DMS114 treated with DMSO at 0.1 percent for 48 hours (cell line): ENCODE data around the gene CFAP58.

Source experiments
- DNase-seq: peaks from one replicate; lab custom pipeline; 2025; ENCODE audit not compliant: unreplicated experiment; lab: John Stamatoyannopoulos, UW

The CFAP58 gene, protein sequence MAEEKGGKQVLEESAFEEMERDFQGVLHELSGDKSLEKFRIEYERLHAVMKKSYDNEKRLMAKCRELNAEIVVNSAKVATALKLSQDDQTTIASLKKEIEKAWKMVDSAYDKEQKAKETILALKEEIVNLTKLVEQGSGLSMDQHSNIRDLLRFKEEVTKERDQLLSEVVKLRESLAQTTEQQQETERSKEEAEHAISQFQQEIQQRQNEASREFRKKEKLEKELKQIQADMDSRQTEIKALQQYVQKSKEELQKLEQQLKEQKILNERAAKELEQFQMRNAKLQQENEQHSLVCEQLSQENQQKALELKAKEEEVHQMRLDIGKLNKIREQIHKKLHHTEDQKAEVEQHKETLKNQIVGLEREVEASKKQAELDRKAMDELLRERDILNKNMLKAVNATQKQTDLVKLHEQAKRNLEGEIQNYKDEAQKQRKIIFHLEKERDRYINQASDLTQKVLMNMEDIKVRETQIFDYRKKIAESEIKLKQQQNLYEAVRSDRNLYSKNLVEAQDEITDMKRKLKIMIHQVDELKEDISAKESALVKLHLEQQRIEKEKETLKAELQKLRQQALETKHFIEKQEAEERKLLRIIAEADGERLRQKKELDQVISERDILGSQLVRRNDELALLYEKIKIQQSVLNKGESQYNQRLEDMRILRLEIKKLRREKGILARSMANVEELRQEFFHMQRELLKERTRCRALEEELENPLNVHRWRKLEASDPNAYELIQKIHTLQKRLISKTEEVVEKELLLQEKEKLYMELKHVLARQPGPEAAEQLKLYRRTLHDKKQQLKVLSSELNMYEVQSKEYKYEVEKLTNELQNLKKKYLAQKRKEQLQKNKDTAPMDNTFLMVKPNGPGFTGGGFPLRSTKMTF

DNA sequence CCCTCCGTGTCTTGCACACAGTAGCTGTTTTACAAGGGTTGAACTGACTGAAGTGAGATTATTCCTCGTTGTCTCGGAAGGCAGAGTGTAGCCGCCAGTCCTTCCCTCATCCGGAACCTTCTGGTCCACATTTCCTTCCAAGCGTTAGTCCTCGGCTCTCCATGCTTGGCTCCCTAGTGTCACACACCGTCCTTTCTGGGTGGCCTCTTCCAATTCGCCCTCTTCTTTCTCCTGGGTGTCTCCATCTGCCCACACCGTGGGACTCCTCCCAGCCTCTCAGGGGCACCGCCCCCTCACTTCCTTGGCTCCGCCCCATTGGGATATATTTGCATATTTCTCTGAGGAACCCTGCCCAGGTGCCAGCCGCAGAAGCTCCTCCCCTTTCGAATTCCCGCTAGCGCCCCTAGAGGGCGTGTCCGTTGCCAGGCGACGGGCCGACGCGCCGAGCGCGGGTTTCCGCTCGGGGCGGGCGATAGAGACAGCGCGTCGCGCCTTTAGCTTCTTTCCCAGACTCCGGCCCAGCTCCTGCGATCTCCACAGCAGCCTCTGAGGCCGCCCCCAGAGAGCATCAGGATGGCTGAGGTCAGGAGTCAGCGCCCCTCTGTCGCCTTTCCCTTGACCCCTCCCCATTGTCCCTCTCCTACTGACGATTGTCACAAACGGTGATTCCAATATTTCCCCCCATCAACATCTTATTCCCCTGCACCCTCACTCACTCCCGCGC, at the start of gene CFAP58:
TSS of gene CFAP58 (plus strand) at position 509 of the 724 bp plus-strand sequence. CDS start at position 574, 65 bp downstream.
- DNase-seq = peak; percentile 88

DNA sequence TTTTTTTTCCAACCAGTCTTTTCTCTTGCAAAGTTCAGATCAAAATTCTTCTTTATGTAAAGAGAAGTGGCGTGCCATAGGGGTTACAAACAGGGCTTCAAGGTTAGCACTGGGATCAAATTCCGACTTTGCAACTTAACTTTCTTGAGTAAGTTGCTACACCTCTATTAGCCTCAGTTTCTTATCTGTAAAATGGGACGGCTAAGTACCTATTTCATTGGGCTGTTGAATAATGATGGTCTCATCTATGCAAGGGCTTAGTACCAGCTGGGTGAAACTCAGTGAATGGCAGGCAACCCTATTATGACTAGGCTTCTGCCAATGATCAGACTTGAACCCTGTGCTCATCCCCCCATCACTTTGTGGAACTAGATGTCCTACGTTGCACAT, 49.3 kb upstream of the CFAP58 start:
- no peak for DNase-seq

DNA sequence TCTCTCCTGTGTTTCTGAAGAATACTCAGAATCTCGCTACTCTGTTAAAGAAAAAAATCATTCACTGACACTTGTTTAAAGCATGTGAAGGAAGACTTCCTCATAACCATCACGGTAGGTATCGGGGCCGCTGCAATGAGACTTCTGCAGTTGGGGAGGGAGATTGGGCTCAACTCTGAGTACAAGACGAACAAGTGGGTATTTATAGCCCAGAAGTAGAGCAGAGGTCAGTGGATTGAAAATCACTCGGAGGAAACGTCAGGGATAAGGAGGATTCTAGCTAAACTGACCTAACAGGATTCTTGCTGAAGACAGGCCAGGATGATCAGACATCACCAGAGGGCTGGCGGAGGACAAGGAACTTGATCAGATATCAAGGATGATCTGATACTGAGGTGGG, 48.7 kb upstream of the CFAP58 start:
- no peak for DNase-seq

DNA sequence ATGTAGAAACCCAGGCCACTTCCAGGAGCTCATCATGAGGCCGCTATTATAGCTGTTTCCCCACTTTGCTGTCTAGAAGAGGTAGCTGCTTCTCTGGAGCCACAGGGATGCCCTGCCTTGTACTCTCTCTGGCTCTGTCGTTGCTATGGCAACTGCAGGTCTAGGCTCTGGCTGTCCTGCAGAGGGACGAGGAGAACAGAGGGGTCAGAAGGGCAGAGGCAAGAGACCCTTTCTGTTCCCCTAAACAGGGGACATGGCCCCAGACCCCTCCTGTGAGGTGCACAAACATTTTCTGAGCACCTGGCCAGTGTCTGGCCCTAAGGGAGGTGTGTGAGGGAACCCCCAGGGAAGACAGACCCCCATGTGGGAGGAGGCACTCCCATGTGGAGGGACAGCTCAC, 46.7 kb upstream of the CFAP58 start:
- DNase-seq = no peak

DNA sequence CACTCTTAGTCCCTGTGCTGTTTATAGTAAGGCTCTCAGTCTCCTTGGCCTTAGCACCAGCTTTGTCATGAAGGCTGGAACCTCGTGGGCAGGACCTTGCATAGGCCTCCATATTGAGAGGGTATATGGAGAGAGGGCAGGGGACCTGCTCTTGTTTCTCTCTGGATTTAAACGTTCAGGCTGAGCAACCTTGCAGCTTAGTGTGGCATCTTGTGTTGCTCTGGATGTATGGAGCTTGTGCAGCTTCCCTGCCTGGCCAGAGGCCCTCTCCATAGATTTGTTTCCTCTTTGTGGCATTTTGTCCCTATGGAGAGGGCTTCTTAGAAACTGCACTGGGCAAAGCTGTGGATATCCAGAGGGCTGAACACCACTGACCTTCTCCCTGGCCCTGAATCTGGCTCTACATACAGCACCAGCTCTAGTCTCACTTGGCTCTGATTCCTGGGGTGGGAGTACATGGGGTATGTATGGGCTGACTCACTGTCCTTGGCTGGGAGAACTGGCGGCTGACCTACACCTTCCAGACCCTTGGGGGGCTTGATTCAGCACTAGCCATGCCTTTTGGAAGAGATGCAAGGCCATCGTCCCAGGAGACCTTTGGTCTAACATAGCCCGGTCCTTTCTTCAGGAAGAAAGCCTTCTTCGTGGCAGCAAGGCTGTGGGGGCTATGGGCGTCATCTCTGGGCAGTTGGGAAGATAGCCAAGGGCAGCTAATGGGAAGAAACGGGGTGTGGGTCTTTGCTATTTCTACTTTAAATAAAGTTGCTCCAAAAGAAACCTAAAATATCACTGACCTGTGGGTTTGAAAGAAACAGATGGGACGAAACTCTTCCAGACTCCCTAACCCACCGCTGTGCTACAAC, 45.8 kb upstream of the CFAP58 start:
- DNase-seq = no peak

DNA sequence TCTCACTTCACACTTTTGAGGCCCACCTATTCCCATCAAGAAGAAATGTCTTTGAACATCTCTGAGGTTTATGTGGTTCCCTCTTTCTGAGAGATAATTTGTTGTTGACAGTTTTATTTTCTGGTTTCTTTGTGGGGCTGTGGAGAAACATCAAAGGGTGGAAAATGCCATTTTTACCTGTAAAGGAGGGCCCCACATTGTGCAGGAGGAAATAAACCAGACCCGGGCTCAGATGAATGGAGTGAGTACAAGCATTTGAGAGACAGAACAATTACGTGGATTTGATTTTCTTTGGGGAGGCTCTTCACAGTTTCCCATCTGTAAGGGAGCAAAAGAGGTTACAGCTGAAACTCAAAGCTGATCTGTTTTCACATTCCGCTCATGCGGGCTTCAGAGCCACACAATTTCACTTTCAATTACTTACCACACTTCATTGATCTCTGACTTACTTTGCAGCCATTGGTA, 45.2 kb upstream of the CFAP58 start:
- DNase-seq = no peak

DNA sequence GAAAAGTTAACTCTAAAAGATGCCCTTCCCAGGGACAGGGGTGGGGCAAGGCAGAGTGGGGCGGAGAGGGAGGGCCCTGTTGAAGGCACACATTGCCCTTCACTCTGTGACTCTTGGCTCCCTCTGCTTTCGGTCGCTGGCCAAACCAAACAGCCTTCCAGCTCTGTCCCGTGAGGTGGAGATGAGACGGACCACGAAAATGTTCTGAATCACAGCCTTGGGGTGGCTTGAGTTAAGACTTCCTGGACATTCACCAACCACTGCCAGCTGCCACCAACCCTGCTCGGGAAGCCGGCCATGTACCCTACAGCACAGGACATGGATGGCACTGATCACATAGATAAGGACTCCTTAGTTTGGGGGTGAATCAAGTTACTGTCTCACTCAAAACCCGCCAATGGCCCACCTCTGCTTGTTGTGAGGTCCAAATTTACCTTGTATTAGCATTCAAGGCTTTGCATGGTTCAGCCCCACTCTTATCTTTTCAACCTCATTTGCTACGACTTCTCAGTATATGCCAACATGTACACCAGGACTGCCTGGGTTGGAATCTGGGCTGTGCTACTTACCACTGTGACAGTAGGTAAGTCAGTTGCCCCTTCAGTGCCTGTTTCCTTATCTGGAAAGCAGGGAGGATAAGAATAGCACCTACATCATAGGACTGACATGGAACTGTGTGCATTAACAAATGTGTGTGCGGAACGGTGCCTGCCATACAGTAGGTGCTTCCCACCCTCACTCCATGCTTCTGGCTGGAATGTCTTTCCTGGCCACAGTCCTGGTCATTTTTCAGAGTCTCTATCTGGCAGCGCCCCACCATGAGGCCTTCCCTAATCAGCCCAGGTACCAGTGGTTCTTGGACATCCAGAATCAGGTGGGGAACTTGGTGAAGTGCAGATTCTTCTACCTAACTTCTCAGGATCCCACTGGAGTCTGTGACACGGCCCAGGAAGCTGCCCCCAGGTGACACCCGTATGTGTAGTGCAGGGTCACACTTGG, 43.4 kb upstream of the CFAP58 start:
- no peak for DNase-seq

DNA sequence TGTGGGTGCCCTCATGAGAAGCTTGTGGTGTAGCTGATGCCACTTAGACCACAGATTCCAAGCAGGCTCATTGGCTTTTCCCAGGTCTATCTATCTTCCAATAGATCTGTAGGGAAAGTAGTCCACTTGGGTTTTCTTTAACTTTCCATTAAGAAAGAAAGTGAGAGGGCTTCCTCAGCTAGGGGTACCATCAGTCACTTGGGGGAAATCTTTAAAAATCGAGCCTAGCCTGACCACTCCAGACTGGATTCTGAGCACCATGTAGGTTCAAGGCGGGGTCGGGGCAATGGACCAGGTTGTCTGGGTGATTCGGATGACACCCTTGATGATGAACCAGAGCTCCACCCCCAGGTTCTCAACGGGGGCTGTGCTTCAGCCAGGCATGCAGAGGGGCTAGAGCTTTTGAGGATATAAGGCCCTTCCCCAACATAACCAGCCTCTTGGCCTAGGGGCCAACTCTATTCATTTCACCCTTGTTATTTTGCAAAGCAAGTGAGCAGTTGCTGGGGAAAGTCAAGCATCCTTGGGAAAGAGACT, 42.4 kb upstream of the CFAP58 start:
- DNase-seq = no peak

DNA sequence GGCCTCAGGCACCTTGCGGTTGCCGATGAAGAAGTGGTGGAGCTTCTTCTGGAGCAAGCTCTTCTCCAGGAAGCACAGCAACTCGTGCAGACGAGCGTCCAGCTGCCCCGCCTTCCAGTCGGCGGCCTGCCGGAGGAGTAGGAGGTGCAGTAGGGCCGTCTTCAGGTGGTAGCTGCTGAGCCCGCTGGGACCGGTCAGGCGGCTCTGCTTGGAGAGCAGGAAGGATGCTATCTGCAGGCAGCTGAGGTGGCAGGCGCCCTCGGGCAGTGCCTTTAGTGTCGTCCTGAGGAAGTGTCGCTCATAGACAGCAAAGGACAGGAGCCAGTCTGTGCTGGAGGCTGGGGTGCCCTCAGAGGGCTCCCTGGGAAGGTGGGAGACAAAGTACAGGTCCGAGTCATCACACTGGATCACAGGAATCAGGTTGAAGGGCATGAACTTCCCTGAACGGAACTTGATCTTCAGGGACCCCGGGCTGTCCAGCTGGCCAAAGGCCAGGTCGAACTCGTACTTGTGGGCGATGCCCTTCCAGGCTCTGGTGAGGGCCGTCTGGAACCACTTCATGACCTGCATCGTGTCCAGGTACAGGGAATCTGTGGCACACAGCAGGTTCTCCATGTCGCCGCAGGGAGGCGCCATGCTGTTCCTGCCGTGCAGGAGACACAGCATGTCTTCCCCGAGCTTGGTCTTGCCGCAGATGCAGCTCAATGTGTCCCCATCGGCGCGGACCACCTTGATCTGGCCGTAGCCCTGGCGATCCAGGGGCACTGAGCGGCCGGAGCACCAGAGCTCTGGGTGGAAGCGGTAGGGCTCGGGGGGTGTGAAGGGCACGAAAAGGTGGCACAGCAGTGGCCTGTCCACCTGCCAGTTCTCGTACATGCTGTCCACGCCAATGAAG, 38.8 kb upstream of the CFAP58 start:
- DNase-seq = no peak

DNA sequence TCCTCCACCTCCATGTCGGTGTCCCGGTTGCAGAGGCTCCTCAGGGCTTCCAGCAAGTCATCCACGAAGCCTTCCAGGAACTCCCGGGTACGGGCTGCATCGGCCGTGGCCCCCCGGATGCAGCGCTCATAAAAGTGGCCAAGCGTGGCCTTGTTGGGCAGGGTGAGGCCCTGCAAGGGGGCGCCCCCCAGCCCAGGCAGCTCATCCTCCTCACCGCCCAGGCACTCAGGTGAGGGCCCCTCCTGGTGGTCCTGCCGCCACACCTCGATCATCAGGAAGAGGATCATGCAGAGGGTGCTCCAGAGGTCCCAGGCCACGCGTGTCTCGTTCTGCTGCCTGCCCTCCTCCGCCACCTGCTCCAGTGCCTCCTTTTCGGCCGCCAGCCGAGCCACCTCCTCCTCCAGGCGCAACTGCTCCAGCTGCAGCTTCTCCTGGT, 38.1 kb upstream of the CFAP58 start:
- DNase-seq = no peak

DNA sequence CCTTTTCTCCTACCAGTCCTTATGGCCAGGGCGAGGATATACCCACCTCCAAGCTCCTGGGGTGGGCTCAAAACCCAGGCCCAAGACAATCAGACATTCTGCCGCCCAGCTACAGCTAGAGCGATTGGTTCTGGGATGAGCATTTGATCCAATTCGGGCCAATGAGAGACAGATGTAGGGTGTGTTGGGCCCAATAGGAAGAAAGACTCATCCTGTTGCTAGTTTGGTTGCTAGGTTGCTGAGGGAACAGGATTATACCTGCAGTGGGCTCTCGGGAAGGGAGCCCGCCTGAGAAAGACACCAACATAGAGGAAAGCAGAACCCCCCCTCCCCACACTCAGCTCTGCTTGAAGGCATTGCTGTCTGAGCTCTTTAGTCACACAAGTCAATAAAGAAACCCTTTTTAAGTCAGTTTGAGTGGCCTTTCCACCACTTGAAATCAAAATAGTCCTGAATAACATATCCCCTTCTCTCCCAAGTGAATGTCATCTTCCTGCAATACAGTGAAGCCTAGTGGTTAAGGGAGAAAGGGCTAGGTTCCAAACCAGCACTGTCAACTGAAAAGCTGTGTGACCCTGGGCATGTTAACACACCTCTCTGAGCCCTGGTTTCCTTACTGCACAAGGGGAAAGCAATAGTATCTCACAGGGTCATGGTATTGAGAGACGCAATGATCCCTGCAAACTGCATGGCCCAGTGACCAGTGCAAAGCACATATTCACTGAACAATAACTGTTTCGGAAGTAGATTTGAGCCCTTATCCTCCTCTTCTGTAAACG, 37.1 kb upstream of the CFAP58 start:
- no peak for DNase-seq

DNA sequence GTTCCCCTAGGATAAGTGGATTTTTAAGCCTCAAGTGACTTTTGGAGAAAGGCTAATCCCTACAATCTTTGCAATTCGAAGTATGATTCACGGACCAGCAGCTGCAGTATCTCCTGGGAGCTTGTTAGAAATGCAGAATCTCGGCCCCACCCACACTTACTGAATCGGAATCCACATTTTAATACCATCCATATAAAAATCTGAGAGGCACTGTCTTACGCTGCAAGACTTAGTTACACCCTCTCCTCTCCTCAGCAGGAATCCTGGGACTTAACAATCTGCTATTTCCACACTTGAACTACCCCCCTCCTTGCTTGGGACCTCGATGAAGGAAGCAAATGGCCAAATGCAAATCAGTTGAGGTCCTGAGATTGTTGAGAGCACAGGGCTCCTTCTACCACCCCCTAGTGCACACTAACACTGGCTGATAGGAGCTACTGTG, 36.3 kb upstream of the CFAP58 start:
- no peak for DNase-seq

DNA sequence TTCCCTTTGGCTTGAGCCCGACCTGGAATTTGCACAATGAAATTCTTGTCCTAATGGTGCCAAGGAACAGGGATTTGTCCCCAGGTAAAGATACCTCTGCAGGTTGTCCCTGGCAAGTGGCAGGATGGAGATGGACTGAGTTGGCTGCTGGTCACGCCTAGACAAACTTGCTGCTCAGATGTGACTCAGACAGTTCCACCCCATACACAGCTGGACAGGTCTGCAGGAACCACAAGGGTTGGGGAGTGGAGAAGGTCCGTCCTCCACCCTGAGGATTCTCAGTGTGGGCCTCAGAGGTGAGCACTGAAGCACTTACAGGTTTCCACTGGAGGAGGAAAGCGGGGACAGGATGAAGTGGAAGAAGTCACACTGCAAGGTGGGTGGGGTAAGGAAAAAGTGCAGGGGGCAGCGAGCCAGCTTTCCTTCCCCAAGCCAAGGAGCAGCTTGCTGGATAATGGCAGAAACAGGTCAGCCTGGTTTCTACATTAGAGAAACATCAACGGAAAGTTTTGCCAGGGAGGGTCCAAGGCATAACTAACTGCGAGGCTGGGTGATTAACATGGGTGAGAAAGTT, 35.8 kb upstream of the CFAP58 start:
- no peak for DNase-seq

DNA sequence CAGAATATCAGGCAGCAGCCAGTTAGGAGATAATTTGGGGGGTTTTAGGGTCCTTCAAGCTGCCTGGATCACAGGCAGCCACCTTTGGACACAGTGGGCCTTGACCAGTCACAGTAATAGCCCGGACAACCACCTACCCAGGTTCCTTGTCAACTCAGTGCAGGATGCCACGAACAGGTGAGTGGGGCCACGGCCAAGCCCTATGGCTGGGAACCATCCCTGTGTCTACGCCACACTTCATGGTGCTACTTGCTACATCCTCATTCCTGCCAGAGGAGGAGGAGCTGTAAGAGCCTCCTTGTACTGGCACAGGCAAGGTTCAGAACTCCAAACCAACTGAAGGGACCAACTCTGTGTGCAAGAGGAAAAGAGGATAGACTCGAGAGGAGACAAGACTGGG, 35.3 kb upstream of the CFAP58 start:
- no peak for DNase-seq

DNA sequence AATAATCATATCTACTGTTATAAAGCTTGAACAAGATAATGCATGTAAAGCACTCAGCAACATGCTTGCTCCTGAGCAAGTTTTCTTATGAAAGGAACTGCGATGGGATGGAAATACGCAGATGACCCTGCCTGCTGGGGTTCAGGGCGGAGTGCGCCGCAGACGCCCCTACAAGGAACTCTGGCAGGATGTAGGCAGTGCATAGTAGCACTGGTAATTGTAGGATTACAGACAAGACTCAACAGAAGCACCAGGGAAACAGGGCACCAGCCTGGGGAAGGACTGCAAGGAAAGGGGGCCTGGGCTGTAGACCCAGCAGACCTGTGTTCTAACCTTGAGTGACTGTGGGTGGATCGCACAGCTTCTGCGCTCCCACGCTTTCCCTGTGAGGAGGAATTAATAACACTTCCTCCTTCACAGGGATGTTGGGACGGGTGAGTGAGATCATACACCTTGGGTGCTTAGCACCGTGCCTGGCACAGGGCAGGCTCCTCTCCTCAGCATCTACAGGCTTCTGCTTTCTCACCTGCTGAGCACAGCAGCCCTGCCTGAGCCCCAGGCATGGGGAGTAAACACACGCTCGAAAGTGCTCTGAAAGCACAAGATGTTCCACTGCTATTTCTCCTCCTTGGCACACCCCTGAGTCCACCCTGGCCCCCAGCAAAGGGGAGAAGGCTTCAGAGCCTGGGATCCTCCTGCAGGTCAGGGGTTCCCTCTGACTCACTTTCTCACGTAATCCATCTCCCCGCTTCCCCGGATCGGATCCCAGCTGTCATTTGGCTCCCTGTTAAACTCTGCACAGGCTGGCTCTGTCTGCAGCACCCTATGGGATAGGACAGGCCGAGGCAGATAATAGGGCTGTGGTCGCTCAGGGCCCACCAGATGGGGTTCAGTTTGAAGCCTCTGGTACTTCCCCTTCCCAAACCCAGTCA, 34.6 kb upstream of the CFAP58 start:
- DNase-seq = no peak

DNA sequence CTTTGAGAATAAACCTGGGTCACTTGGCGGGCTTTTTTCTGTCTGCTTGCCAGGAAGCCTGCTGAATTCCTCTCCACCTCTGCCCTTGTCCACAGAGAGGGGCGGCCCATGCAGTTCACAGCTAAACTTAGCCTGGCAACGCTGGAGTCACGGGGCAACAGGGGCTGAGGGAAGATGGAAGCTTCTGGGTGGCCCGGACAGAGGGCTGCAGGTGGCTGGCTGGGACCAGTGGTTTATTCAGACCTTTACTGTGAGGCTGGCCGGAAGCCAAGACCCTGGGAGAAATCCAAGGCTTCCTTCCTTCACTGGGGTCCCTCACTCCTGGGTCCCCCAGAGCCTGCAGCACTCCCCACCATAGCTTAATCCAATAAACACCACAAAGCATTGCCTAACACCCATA, 32.4 kb upstream of the CFAP58 start:
- no peak for DNase-seq
